Lung (tissue), 4 donors: ENCODE results near the gene OR2W3. TPM values are rescaled to one million over a fixed set of nuclear protein-coding genes. Genes with fewer than 3 reads are reported as not detected.

Experiments used
- polyA plus RNA-seq, 2 donors: library from polyadenylated mRNA; stranded (reverse); fragments of 200-250 nt; gene quantifications; one replicate each; pipeline ENCODE4 v1.2.1, GENCODE V29; 2013
- total RNA-seq, 2 donors: library from RNA; depleted of rRNA in 1 of 2; stranded (reverse); fragments of >200 nt in 1 of 2; gene quantifications; one replicate each; pipeline ENCODE4 v1.2.1, GENCODE V29; 2014 to 2021
- donor health status: Bipolar disorder and iron deficiency.
- donor health status: healthy.
- donor health status: DM: yes; HTN: yes; CAD: no.

OR2W3 gene
- total and polyA plus RNA-seq, 4 donors = 0.31 to 2.0 (median 0.73) TPM

Other genes starting within 250 kb of the OR2W3 start
- gene OR13G1, start 215.8 kb upstream of the OR2W3 start, total RNA-seq = not detected
- not detected for gene OR13G1, start 215.8 kb upstream of the OR2W3 start, polyA plus RNA-seq
- gene OR6F1, start 178.9 kb upstream of the OR2W3 start, total RNA-seq = not detected
- gene OR6F1, start 178.9 kb upstream of the OR2W3 start, polyA plus RNA-seq = not detected
- gene OR14K1, start 157.0 kb upstream of the OR2W3 start, total RNA-seq = not detected
- gene OR14K1, start 157.0 kb upstream of the OR2W3 start, polyA plus RNA-seq = not detected
- not detected for gene OR14A2, start 147.4 kb upstream of the OR2W3 start, total RNA-seq
- gene OR14A2, start 147.4 kb upstream of the OR2W3 start, polyA plus RNA-seq = not detected
- not detected for gene OR1C1, start 135.0 kb upstream of the OR2W3 start, total RNA-seq
- not detected for gene OR1C1, start 135.0 kb upstream of the OR2W3 start, polyA plus RNA-seq
- gene OR14A16, start 71.5 kb upstream of the OR2W3 start, total RNA-seq = not detected
- not detected for gene OR14A16, start 71.5 kb upstream of the OR2W3 start, polyA plus RNA-seq
- gene OR11L1, start 53.7 kb upstream of the OR2W3 start, total RNA-seq = not detected
- gene OR11L1, start 53.7 kb upstream of the OR2W3 start, polyA plus RNA-seq = not detected
- 1 to 10 TPM; 2.2 to 9.4 TPM for gene TRIM58, start 38.4 kb upstream of the OR2W3 start, total RNA-seq
- under 1 TPM; 0.71 to 0.92 TPM for gene TRIM58, start 38.4 kb upstream of the OR2W3 start, polyA plus RNA-seq
- gene OR2T8, start 24.7 kb downstream of the OR2W3 start, total RNA-seq = under 1 TPM in 1 of 2 donors, not detected in 1; 0.21 TPM
- under 1 TPM in 1 of 2 donors, not detected in 1; 0.16 TPM for gene OR2T8, start 24.7 kb downstream of the OR2W3 start, polyA plus RNA-seq
- gene OR2AJ1, start 29.3 kb downstream of the OR2W3 start, total RNA-seq = not detected
- not detected for gene OR2AJ1, start 29.3 kb downstream of the OR2W3 start, polyA plus RNA-seq
- gene OR2L8, start 53.3 kb downstream of the OR2W3 start, total RNA-seq = not detected
- not detected for gene OR2L8, start 53.3 kb downstream of the OR2W3 start, polyA plus RNA-seq
- not detected for gene OR2AK2, start 69.6 kb downstream of the OR2W3 start, total RNA-seq
- not detected for gene OR2AK2, start 69.6 kb downstream of the OR2W3 start, polyA plus RNA-seq
- not detected for gene OR2L5, start 118.1 kb downstream of the OR2W3 start, total RNA-seq
- not detected for gene OR2L5, start 118.1 kb downstream of the OR2W3 start, polyA plus RNA-seq
- gene OR2L2, start 134.5 kb downstream of the OR2W3 start, total RNA-seq = under 1 TPM in 1 of 2 donors, not detected in 1; 0.09 TPM
- not detected for gene OR2L2, start 134.5 kb downstream of the OR2W3 start, polyA plus RNA-seq
- gene OR2L3, start 151.2 kb downstream of the OR2W3 start, total RNA-seq = not detected
- not detected for gene OR2L3, start 151.2 kb downstream of the OR2W3 start, polyA plus RNA-seq
- not detected for gene OR2L13, start 199.6 kb downstream of the OR2W3 start, total RNA-seq
- gene OR2L13, start 199.6 kb downstream of the OR2W3 start, polyA plus RNA-seq = under 1 TPM in 1 of 2 donors, not detected in 1; 0.03 TPM
- gene OR2M5, start 249.6 kb downstream of the OR2W3 start, total RNA-seq = not detected
- not detected for gene OR2M5, start 249.6 kb downstream of the OR2W3 start, polyA plus RNA-seq